HG03103 (cell line): ENCODE results near the gene PTGR3.
A peak's percentile ranks its signal among the peaks of the same experiment; 100 is the strongest.
"Not testable (repeated sequence)": the region's sequence is repeated elsewhere in the genome, so short reads cannot be mapped to it uniquely, and the experiment has no call there.

Experiments used
- ATAC-seq: cut with Tn5 transposase; IDR thresholded peaks from one replicate; pipeline ENCODE4 v1.9.1; 2021; ENCODE audit warnings: low read depth; ENCODE audit not compliant: unreplicated experiment

PTGR3 gene

GRCh38 chr18:75204269-75204731 is 4.6 kb downstream of the PTGR3 start:
- ATAC-seq, result no peak

GRCh38 chr18:75203416-75204268 is 5.3 kb downstream of the PTGR3 start:
- no peak for ATAC-seq

GRCh38 chr18:75202696-75203365 is 6.1 kb downstream of the PTGR3 start:
- ATAC-seq, result no peak

DNA sequence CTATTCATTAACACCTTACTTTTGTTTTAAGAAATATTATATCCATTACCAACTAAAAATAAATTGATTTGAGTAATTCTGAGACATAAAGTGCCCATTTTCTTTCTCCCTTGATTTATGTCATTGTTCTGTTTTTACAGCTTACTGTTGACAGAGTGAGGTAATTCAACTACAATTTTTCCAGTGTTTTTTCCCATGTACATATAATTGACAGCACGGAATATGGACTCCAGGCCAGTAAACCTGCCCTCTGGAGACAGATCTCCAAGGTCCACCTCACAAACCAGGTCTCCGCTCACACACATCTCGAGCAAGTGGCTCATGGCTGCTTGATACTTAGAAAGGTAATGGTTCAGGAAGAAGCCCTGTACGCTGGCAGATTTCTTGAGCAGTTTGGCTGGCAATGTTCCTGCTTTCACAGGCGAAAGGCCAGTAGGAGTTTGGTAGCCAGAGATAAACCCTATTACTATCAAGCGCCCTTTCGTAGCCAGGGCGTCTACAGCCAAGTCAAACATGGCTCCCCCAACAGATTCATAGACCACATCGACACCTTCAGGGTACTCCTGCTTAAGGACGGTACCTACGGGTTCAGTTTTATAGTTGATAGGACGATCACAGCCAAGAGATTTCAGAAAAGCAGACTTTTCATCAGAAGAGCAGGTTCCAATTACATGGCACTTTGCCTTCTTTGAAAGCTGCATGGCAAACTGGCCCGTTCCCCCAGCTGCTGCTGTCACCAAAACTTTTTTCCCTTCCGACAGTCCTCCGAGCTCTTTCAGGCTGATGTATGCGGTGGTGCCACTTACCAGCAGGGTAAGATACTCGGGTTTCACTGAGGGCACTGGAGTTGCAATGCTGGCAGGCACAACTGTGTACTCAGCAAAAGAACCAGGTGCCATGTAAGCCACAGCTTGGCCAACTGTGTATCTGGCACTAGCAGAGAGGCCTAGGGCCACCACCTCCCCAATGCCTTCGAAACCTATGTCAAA is 7.4 kb downstream of the PTGR3 start:
- ATAC-seq, result no peak

- ATAC-seq, result no peak
Measured at GRCh38 chr18:75200605-75201280, 8.2 kb downstream of the PTGR3 start.

DNA sequence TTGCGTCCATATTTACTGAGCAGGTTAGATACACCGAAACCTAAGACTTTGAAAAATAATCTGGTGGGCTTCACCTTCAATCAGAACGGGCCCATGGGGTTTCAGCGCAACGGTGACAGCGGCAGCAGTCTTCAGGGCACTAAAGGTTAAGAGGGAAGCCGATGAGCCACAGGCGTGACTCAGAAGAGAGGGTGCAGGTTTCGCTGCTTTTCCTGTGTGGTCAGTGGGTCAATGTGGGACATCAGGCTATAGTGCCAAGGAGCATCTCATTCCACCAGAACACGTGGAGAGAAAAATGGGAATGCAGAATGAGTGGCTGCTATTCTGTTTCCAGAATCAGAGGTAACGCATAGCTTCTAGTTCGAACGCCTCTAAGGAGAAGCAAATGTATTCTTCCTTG is 8.9 kb downstream of the PTGR3 start:
- no peak for ATAC-seq

DNA sequence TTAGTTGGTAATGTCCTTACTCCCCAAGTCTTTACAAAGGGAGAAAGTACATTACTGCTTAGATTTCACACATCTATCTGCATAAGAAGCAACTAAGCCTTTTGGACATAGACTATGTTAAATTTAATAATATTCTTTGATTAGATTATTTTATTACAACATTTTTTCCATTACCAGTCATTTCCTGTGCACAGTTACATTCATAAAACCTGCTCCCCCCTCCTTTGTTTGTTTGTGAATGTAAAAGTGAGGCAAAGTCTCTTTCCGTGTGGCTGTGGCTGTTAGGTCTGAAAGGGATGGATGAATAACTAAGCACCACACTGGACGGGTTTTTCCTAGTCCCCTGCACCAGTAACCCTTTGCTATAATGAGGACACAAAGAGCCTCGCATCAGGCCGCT is 9.6 kb downstream of the PTGR3 start:
- ATAC-seq, result no peak

DNA sequence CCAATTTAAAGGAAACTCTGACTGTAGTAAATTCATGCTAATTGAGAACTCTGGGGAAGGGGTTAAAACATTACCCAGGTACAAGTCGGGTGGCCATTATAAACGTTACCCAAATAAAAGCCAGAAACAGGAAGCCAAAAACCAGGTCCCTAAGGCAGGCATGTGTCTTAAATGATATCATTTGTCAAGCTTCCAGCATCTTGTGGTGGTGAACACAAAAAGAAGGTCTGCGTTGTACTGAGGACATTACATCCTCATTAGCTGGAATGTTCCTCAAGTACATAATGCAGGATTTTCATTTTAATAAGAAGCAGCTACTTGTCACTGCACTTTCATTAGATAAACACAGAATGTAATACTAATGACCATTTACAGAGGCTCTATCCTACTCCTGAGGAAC is 10.9 kb downstream of the PTGR3 start:
- no peak for ATAC-seq

DNA sequence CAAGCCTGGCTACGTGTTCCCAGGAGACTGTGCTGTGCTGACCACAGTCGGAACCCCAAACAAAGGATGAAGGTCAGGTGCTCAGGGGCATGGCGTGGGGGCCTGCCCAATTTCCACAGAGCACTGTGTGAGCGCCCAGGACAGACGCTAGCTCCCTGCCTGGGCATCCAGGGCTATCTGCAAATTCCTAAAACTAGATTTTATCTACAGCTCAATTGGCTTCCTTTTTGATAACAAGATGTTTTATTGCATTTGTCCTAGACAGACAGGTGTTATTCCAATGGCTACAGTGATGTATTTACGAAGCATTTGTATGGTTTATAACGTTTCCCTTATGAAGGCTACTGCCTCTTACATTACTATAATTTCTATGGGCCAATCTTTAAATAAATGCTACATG is 16.0 kb downstream of the PTGR3 start:
- ATAC-seq, result no peak

GRCh38 chr18:75189696-75190095 is 19.2 kb downstream of the PTGR3 start:
- ATAC-seq, result no peak

GRCh38 chr18:75187702-75188101 is 21.2 kb downstream of the PTGR3 start:
- not testable (repeated sequence) for ATAC-seq

- no peak for ATAC-seq
Measured at GRCh38 chr18:75185460-75185859, 23.5 kb downstream of the PTGR3 start.

DNA sequence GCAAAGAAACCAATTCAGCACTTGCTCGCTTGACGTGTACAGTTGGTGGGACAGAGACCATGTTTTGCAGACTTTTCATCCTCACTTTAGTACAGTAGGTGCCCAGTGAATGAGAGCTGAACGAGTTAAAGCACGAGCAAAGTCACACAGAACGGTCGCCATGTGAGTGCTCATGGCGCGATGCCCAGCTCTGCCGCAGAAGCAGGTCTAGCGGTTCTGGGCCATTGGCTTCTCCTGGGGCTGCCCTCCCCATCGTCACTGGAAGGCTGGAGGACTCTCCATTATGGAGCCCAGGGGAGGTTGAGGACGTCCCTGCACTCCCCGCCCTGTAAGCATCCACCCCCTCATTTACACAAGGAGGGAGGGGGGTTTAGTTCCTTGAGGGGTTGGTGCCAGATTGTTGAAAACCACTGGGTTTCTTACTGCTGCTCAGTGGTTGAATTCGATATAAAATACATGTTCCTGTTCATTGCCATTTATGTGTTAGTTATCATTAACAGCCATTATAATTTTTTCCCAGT is 24.9 kb downstream of the PTGR3 start:
- ATAC-seq, result no peak

DNA sequence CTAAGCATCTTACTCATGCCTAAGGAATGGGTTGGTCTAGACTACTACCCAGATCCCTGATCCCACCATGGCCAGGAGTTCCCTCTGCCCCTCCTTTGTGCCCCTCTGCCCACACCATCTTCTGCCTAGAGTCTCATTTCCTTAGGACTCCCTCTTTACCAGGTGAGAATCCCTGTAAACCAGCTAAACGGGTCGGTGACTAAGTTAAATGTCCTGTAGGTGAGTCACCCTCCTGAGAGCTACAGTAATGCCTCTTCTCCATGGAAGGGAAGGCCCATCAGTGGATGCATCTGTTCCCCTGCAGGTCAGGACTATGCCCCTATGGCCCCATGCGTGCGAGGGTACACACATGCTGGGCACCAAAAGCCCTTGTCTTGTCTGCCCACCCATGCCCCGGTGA is 25.4 kb downstream of the PTGR3 start:
- no peak for ATAC-seq

DNA sequence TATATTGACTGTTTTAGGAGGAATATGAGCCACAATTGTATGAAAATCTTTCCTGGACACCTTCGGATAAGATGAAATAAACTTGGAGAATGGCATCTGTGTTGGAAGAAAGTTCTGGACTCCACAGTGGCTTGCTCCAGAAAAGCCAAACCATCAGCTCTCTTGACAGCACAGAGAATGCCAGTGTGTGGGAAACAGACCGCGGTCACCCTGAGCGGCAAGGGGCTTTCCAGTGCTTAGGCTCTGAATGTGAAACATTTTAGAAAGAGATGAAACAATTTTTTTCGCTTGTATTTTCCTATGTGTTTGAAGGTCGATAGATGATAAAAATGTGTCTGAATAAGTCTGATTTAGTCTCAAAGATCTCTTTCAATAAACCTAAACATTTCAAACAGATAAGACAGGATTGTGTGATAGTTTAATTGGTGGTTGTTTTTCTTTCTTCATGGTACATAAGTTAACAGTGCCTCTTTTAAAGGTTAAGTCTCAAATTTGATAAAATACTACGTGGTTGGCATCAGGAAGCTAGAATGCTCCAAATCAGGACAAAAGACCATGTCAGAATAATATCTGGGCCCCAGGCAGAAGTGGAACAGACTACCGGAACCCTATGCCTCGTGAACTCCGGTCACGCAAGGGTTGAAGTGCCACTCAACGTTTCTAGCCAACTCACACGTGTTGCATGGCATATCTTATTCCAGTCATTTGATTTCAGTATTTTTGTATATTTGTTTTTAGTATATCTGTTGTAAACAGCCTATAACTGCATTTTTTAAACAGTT is 28.9 kb downstream of the PTGR3 start:
- no peak for ATAC-seq

- no peak for ATAC-seq
Measured at GRCh38 chr18:75178376-75178775, 30.6 kb downstream of the PTGR3 start.

DNA sequence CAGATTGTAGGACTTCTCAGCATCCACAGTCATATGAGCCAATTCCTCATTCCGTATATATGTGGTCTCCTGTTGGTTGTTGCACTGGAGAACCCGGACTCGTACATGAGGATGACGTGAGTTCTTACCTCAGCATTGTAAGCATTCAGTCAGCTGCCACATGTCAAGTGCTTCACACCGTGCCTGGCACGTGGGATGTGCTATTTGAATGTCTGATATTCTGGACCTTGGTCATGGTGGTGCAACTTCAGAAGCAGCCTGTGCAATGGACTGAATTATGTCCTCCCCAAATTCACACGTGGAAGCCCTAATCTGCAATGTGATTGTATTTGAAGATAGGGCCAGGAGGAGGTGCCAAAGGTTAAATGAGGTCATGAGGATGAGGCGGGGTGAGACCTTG is 32.1 kb downstream of the PTGR3 start:
- ATAC-seq, result no peak

- no peak for ATAC-seq
Measured at GRCh38 chr18:75173738-75174137, 35.2 kb downstream of the PTGR3 start.

DNA sequence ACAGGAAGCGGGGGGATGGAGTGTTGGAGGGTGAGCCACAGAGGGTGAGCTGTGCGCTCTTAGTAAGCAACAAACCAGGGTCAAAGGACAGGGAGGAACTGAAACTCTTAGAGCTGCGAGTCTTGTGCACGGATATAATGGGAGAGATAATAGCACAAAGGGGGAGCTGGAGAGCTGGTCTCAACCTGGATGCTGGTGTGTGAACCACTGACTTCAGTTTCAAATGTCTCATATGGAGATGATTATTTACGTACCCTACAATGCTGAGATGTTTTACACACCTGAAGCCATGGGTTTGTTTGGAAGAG is 35.9 kb downstream of the PTGR3 start:
- ATAC-seq, result peak; percentile 100
